ENCODE measurements around the gene C16orf74.

DNA sequence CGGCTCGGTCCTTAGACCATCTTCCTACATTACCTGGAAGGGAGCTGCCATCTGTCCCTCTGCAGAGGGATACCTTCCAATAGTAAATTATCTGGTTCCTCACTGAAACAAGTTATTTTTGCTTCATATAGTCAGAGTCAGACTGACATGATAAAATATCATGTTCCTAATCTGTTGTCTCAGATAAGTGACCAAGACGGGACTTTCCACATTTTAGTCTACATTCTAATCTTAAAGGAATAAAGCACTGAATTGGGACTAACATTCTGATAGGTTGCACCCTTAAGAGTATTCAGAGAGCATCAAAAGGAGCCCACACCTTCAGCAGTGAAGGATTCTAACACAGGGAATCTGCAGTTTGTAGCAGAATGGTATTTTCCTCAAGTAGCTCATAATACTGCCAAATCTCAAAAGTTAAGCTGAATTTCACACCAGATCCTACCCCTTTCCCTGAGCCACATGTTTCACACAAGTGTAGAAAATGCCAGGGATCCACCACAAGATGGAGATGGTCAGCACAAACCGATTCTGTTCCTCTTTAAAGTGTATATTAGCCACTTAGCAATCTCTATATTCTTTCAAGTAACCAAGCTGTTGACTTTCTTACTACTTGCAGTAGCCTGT lies 75.5 kb downstream of the C16orf74 start:
- TF ChIP-seq CTCF (IDR thresholded peaks at IDR 0.05) (peak in 1 of 3 donors; percentile 19), POLR2A (IDR thresholded peaks at IDR 0.05) (no peak), EP300 (IDR thresholded peaks at IDR 0.05) (no peak)

Measured in ovary (tissue), 3 donors.